HepG2 (cell line): ENCODE measurements around the gene POLA1. TPM values are rescaled to one million over a fixed set of nuclear protein-coding genes. Genes with fewer than 3 reads are reported as not detected.

Experiments used
- ATAC-seq: fragments of 200-7000 bp; cut with Tn5 transposase; 3 replicates; pipeline ENCODE4 v1.9.1; 2020; ENCODE audit warnings: mild to moderate bottlenecking, moderate library complexity
- BruUV-seq: library from RNA; stranded (reverse); fragments of 400-500 nt; replicated peaks from 2 replicates; lab custom pipeline; 2021; lab: Mats Ljungman, UMichigan
- CTCF ChIA-PET: fragments of 300-600 bp; formaldehyde crosslinking; extraction: SDS; loops from one replicate; lab custom pipeline; 2021; ENCODE audit warnings: low total read pairs, inconsistent platforms, low intra/inter-chr PET ratio; lab: Yijun Ruan, JAX
- POLR2A ChIA-PET: fragments of 350-600 bp; sonication (Branson Sonifier 250); formaldehyde crosslinking; loops from one replicate; lab custom pipeline; 2020; ENCODE audit warnings: antibody characterized with exemption, inconsistent platforms; lab: Yijun Ruan, JAX
- DNase-seq: peaks from one replicate; pipeline ENCODE4 v3.0.0-alpha.2; 2015; ENCODE audit warnings: low spot score
- FAIRE-seq: peaks from 3 replicates; lab custom pipeline; 2011; peaks lifted over from hg19 to GRCh38; lab: Jason Lieb, UNC
- H2AFZ ChIP-seq: one replicate; pipeline ENCODE4 v1.6.1; 2011; ENCODE audit warnings: low read length, inconsistent platforms
- H3K27ac ChIP-seq: fragments of 300-600 bp; 3 replicates; pipeline ENCODE4 v1.8.0; 2011; ENCODE audit warnings: mixed run types, mild to moderate bottlenecking, mixed read lengths, low read length, inconsistent platforms; ENCODE audit not compliant: insufficient read depth; ENCODE audit errors: extremely low read length
- H3K27me3 ChIP-seq, 2 experiments: fragments of 200-600 bp in 1 of 2; 2 replicates in 1 of 2; 3 replicates in 1 of 2; pipeline versions ENCODE4 v1.6.0 to v1.8.0; 2011; ENCODE audit warnings: low read length in 2 of 2, mild to moderate bottlenecking in 2 of 2, moderate library complexity in 2 of 2, inconsistent platforms in 1 of 2; ENCODE audit not compliant: insufficient read depth in 2 of 2, control insufficient read depth in 1 of 2
- H3K36me3 ChIP-seq, 2 experiments: fragments of 200-600 bp in 1 of 2; replicated peaks in 1 of 2; 2 replicates in 1 of 2; 3 replicates in 1 of 2; pipeline versions ENCODE4 v1.5.1 to v1.8.0; 2011; ENCODE audit warnings: low read length in 2 of 2, inconsistent platforms in 1 of 2; ENCODE audit not compliant: insufficient read depth in 2 of 2, control insufficient read depth in 1 of 2
- H3K4me1 ChIP-seq: 2 replicates; pipeline ENCODE4 v1.5.1; 2012; ENCODE audit warnings: low read length, inconsistent platforms; ENCODE audit not compliant: insufficient read depth
- H3K4me2 ChIP-seq: 2 replicates; pipeline ENCODE4 v1.6.0; 2011; ENCODE audit warnings: low read depth, low read length, inconsistent platforms
- H3K4me3 ChIP-seq, 3 experiments: fragments of 200-600 bp in 1 of 3; sonication (generic), shearing (Covaris generic) in 1 of 3; replicated peaks in 1 of 3; 2 replicates each; pipeline ENCODE4 v1.5.1; 2011 to 2016; ENCODE audit warnings: low read length in 3 of 3, inconsistent platforms in 2 of 3, low read depth in 2 of 3, mild to moderate bottlenecking in 2 of 3, control low read depth in 1 of 3, mixed read lengths in 1 of 3; ENCODE audit not compliant: insufficient read depth in 1 of 3
- H3K79me2 ChIP-seq: one replicate; pipeline ENCODE4 v1.6.1; 2011; ENCODE audit warnings: low read length, inconsistent platforms; ENCODE audit not compliant: insufficient read depth
- H3K9ac ChIP-seq: 2 replicates; pipeline ENCODE4 v1.6.0; 2011; ENCODE audit warnings: mild to moderate bottlenecking, low read depth, low read length, inconsistent platforms; ENCODE audit not compliant: insufficient read depth
- H3K9me3 ChIP-seq: 2 replicates; pipeline ENCODE4 v1.5.1; 2012; ENCODE audit warnings: mild to moderate bottlenecking, low read length
- H4K20me1 ChIP-seq: 2 replicates; pipeline ENCODE4 v1.6.0; 2011; ENCODE audit warnings: inconsistent platforms, mild to moderate bottlenecking, low read length, moderate library complexity; ENCODE audit not compliant: insufficient read depth
- ATF6 ChIP-seq: sonication (generic); formaldehyde crosslinking; conservative IDR thresholded peaks from 2 replicates; pipeline ENCODE4 v1.4.0; 2020; ENCODE audit warnings: missing genetic modification reagents
- CSRNP1 ChIP-seq: sonication (generic); formaldehyde crosslinking; IDR thresholded peaks from 2 replicates; pipeline ENCODE4 v1.8.1; 2023; ENCODE audit warnings: mild to moderate bottlenecking, missing genetic modification reagents
- DMTF1 ChIP-seq: sonication (generic); formaldehyde crosslinking; IDR thresholded peaks from 2 replicates; pipeline ENCODE4 v1.4.0; 2020; ENCODE audit warnings: mild to moderate bottlenecking, missing genetic modification reagents
- DR1 ChIP-seq: sonication (generic); formaldehyde crosslinking; IDR thresholded peaks from 2 replicates; pipeline ENCODE4 v1.8.0; 2021; ENCODE audit warnings: mild to moderate bottlenecking, missing genetic modification reagents, inconsistent platforms
- FOXO4 ChIP-seq: sonication (generic); formaldehyde crosslinking; conservative IDR thresholded peaks from 2 replicates; pipeline ENCODE4 v1.8.1; 2023; ENCODE audit warnings: missing genetic modification reagents
- FOXP4 ChIP-seq: sonication (generic); formaldehyde crosslinking; IDR thresholded peaks from 2 replicates; pipeline ENCODE4 v1.4.0; 2020; ENCODE audit warnings: missing genetic modification reagents
- GFI1 ChIP-seq: sonication (generic); formaldehyde crosslinking; IDR thresholded peaks from 2 replicates; pipeline ENCODE4 v1.5.0; 2020; ENCODE audit warnings: missing genetic modification reagents, mild to moderate bottlenecking, borderline replicate concordance
- JUND ChIP-seq: sonication (generic); formaldehyde crosslinking; IDR thresholded peaks from 2 replicates; pipeline ENCODE4 v1.8.0; 2022; ENCODE audit warnings: mild to moderate bottlenecking, missing genetic modification reagents
- PLRG1 ChIP-seq: fragments of 450-650 bp; conservative IDR thresholded peaks from 2 replicates; pipeline ENCODE4 v1.6.1; 2016
- POLR2A ChIP-seq, 2 experiments: IDR thresholded peaks; 2 replicates each; pipeline ENCODE4 v1.6.1; 2011; ENCODE audit warnings: low read depth in 2 of 2, low read length in 2 of 2, mild to moderate bottlenecking in 1 of 2, moderate library complexity in 1 of 2; ENCODE audit not compliant: insufficient read depth in 1 of 2
- RFX3 ChIP-seq: IDR thresholded peaks from 2 replicates; pipeline ENCODE4 v1.6.1; 2016; ENCODE audit warnings: missing biosample characterization, missing genetic modification reagents
- SIX4 ChIP-seq: sonication (generic); formaldehyde crosslinking; IDR thresholded peaks from 2 replicates; pipeline ENCODE4 v1.4.0; 2020; ENCODE audit warnings: missing genetic modification reagents
- SP5 ChIP-seq: IDR thresholded peaks from 2 replicates; pipeline ENCODE4 v1.6.1; 2016; ENCODE audit warnings: low read depth, borderline replicate concordance
- ZFP36L2 ChIP-seq: sonication (generic); formaldehyde crosslinking; IDR thresholded peaks from 2 replicates; pipeline ENCODE4 v1.4.0; 2020; ENCODE audit warnings: missing genetic modification reagents
- ZNF367 ChIP-seq: sonication (generic); formaldehyde crosslinking; IDR thresholded peaks from 2 replicates; pipeline ENCODE4 v1.4.0; 2020; ENCODE audit warnings: missing genetic modification reagents, borderline replicate concordance
- ZNF761 ChIP-seq: sonication (generic); formaldehyde crosslinking; conservative IDR thresholded peaks from 2 replicates; pipeline ENCODE4 v1.4.0; 2020; ENCODE audit warnings: mild to moderate bottlenecking, missing genetic modification reagents
- in situ Hi-C: cut with HindIII; loops from 2 replicates; pipeline ENCODE4 v1.10.0; 2017; ENCODE audit warnings: low pct_unique_long_range_greater_than_20kb; ENCODE audit not compliant: extremely low pct_ligation_motif_present
- intact Hi-C: fragments of 100-400 bp; cut with micrococcal nuclease; formaldehyde crosslinking; loops from one replicate; pipeline ENCODE4 v1.10.0; 2022; ENCODE audit not compliant: unreplicated experiment
- polyA plus RNA-seq, 8 experiments: library from polyadenylated mRNA; depleted of rRNA in 3 of 8; stranded (reverse) in 7 of 8; unstranded in 1 of 8; fragments of >200 nt; fragmentation: Illumina TruSeq in 4 of 8; extraction: Trizol in 4 of 8; gene quantifications; 2 replicates each; pipeline versions ENCODE4 v1.2.1 to v1.2.3, GENCODE V29; 2011 to 2016; ENCODE audit warnings: low read depth in 4 of 8, missing spikeins in 1 of 8, mixed read lengths in 1 of 8; ENCODE audit not compliant: insufficient read depth in 1 of 8
- total RNA-seq, 5 experiments: library from RNA; depleted of rRNA; stranded (reverse); fragments of >200 nt; fragmentation: Illumina TruSeq; extraction: Trizol; gene quantifications; 2 replicates each; pipeline ENCODE4 v1.2.3, GENCODE V29; 2016; ENCODE audit warnings: low read depth in 1 of 5

POLA1 gene
- total and polyA plus RNA-seq, 2 of the 13 experiments (the other 11 are each of a cell fraction or from before 2014, with no cell fraction given), result 3.3 to 26.5 TPM

GRCh38 chrX:24658421-24658820, 35.3 kb upstream of the POLA1 start:
- ATAC-seq (no peak), DNase-seq (no peak), FAIRE-seq (no peak)
- Histone ChIP-seq H3K9me3 (no peaks in the 10 kb centered on the region), H3K4me3 (no peak overlapping the region), H3K27me3 (no peaks in the 10 kb centered on the region), H3K27ac (no peak overlapping the region), H2AFZ (no peak overlapping the region), H3K36me3 (no peaks in the 10 kb centered on the region), H3K79me2 (no peaks in the 10 kb centered on the region), H3K4me1 (peaks cover 46% of the 10 kb centered on the region), H3K9ac (no peak overlapping the region), H3K4me2 (no peak overlapping the region), H4K20me1 (no peaks in the 10 kb centered on the region)
- in situ Hi-C loops, result no loop called here
- BruUV-seq, result no TSS peak
- intact Hi-C loops, result no loop called here
- CTCF ChIA-PET, result no interaction called here
- POLR2A ChIA-PET, result no interaction called here
- TF ChIP-seq DMTF1, result no peak
- TF ChIP-seq FOXP4, result no peak
- TF ChIP-seq FOXO4, result no peak
- no peak for TF ChIP-seq GFI1 (CRISPR knock-in tag)
- TF ChIP-seq ATF6 (CRISPR knock-in tag), result no peak
- TF ChIP-seq CSRNP1 (CRISPR knock-in tag), result no peak
- TF ChIP-seq POLR2A (IDR thresholded peaks at IDR 0.05; ENCODE audit: insufficient read depth in 1 of 2, low read depth in 2 of 2, low read length in 2 of 2), result no peak
- no peak for TF ChIP-seq ZNF367 (CRISPR knock-in tag)
- TF ChIP-seq JUND (CRISPR knock-in tag), result no peak
- TF ChIP-seq RFX3, result no peak
- no peak for TF ChIP-seq ZFP36L2 (CRISPR knock-in tag)
- TF ChIP-seq PLRG1, result no peak
- TF ChIP-seq SP5 (CRISPR knock-in tag), result no peak
- no peak for TF ChIP-seq SIX4
- no peak for TF ChIP-seq ZNF761 (CRISPR knock-in tag)
- TF ChIP-seq DR1, result no peak
